Measurements from ENCODE around the gene KIF22.
"Not testable (repeated sequence)": the region's sequence is repeated elsewhere in the genome, so short reads cannot be mapped to it uniquely, and the experiment has no call there.

Gene KIF22

GRCh38 chr16:29790183-29790948 lies at the start of gene KIF22:
TSS of gene KIF22 (plus strand) at chr16:29790751. CDS start at chr16:29790760, 9 bp downstream.
- DNase-seq (ENCODE audit: low read depth in 1 of 2, low spot score in 1 of 2), result peak; percentile 99 to 100

DNA sequence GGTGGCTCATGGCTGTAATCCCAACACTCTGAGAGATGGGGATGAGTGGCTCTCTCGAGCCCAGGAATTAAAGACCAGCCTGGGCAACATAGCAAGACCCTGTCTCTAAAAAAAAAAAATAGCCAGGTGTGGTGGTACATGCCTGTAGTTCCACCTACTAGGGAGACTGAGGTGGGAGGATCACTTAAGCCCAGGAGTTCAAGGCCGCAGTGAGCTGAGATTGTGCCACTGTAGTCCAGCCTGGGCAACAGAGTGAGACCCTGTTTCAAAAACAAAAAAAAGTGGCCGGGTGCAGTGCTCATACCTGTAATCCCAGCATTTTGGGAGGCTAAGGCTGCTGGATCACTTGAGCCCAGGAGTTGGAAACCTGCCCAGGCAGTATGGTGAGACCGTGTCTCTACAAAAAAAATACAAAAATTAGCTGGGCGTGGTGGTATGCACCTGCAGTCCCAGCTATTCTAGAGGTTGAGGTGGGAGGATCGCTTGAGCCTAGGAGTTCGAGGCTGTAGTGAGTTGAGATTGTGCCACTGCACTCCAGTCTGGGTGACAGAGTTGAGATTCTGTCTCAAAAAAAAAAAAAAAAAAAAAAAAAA lies 47.8 kb upstream of the KIF22 start:
- no peak for DNase-seq (ENCODE audit: low read depth in 1 of 2, low spot score in 1 of 2)

GRCh38 chr16:29743475-29743826 lies 47.1 kb upstream of the KIF22 start:
- DNase-seq (ENCODE audit: low read depth in 1 of 2, low spot score in 1 of 2), result no peak

GRCh38 chr16:29743827-29744531 lies 46.6 kb upstream of the KIF22 start:
- peak in 1 of 2 donors; percentile 5 for DNase-seq (ENCODE audit: low read depth in 1 of 2, low spot score in 1 of 2)

DNA sequence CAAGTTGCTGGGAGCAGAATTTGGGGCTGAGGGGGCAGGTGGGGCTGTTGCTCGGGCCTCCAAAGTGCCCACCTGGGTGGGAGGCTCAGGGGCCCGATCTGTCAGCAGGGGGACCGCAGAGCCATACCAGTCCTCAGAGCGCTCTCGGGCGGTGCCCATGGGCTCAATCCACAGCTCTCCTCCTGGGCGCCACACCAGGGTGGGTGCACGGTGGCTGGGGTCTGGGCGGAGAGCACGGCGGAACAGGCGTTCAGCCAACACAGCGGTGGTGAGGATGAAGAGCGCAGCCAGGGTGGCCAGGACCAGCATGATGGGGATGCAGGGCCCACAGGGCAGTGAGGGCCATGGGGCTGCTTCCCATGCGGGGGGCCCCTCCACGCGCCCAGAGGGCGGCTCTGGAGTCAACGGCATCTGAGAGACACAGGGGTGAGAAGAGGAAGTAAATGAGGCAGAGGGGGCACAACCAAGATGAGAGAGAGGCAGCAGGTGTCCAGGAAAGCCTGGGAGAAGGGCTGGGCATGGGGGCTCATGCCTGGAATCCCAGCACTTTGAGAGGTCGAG lies 45.9 kb upstream of the KIF22 start:
- no peak for DNase-seq (ENCODE audit: low read depth in 1 of 2, low spot score in 1 of 2)

DNA sequence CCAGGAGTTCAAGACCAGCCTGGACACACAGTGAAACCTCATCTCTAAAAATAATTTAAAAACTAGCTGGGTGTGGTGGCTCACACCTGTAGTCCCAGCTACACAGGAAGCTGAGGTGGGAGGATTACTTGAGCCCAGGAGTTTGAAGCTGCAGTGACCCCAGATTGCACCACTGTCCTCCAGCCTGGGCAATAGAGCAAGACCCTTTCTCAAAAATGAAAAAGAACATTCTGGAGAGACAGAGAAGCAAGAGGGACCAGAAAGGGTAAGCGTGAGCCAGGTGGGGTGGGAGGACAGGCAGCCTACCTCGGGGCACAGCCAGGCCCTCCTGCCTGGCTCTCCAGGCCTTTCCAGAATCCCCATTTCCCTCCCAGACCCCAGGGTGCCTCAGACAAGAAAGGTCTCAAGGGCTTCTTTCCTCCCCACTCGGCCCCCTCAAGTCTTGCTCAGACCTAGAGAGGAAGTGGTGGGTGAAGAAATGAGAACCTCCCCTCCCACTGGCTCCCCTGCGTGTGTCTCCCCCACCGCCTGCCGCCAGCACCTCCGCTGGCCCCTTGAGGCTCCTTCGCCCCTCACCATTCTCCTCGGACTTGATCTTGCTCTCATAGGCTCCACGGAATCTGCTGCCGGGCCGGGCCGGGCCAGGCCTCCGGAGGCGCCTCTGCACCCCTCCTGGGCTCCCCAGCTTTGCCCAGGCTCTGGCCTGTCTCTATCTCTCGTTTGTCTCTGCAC lies 45.3 kb upstream of the KIF22 start:
- peak in 1 of 2 donors; percentile 31 for DNase-seq (ENCODE audit: low read depth in 1 of 2, low spot score in 1 of 2)

GRCh38 chr16:29745853-29746345 lies 44.7 kb upstream of the KIF22 start, which contains the start of gene C16orf54:
TSS of gene C16orf54 (minus strand) at chr16:29745990. CDS start at chr16:29744951, 1,039 bp downstream.
- peak; percentile 79 to 87 for DNase-seq (ENCODE audit: low read depth in 1 of 2, low spot score in 1 of 2)

- DNase-seq (ENCODE audit: low read depth in 1 of 2, low spot score in 1 of 2), result not testable (repeated sequence)
Measured at GRCh38 chr16:29746518-29746917, 44.0 kb upstream of the KIF22 start.

DNA sequence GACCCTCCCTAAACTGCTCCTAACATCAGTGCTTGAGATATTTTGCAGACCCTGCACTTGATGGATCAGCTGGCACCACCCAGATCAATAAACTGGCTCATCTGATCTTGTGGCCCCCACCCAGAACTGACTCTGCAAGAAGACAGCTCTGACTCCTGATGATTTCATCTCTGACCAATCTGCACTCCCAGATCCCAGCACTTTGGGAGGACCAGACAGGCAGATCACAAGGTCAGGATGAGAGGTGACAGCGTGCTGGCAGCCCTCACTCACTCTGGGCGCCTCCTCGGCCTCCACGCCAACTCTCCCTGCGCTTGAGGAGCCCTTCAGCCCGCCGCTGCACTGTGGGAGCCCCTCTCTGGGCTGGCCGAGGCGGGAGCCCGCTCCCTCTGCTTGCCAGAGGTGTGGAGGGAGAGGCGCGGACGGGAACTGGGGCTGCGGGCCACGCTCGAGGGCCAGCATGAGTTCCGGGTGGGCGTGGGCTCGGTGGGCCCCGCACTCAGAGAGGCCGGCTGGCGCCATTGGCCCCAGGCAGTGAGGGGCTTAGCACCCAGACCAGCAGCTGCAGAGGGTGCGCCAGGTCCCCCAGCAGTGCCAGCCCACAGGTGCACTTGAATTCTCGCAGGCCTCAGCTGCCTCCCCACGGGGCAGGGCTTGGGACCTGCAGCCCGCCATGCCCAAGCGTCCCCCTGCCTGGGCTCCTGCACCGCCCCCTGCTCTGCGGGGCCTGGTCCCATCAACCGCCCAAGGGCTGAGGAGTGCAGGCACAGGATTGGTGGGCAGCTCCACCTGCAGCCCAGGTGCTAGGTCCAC lies 42.4 kb upstream of the KIF22 start:
- DNase-seq (ENCODE audit: low read depth in 1 of 2, low spot score in 1 of 2), result no peak

GRCh38 chr16:29748760-29749149 lies 41.8 kb upstream of the KIF22 start:
- not testable (repeated sequence) for DNase-seq (ENCODE audit: low read depth in 1 of 2, low spot score in 1 of 2)

- no peak for DNase-seq (ENCODE audit: low read depth in 1 of 2, low spot score in 1 of 2)
Measured at GRCh38 chr16:29753516-29753915, 37.0 kb upstream of the KIF22 start.

GRCh38 chr16:29756654-29757053 lies 33.9 kb upstream of the KIF22 start:
- DNase-seq (ENCODE audit: low read depth in 1 of 2, low spot score in 1 of 2), result no peak

- not testable (repeated sequence) for DNase-seq (ENCODE audit: low read depth in 1 of 2, low spot score in 1 of 2)
Measured at GRCh38 chr16:29757086-29757485, 33.5 kb upstream of the KIF22 start.

DNA sequence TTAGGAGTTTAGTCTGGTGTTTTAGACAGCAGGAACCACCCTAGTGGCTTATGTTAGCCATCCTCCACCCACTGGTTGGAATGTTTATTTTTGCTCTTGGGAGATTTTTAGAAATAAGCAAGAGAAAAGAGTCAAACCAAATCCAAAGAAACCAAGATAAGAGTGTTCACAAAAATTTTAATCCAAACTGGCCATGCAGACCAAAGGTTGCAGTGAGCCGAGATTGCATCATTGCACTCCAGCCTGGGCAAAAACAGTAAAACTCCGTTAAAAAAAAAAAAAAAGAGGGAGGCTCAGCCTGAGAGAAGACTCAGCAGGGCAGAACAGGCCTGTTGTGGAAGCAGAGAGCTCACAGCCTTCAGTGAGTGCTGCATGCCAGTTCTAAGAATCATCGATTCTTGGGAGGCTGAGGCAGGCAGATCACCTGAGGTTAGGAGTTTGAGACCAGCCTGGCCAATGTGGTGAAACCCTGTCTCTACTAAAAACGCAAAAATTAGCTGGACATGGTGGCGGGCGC lies 32.5 kb upstream of the KIF22 start:
- DNase-seq (ENCODE audit: low read depth in 1 of 2, low spot score in 1 of 2), result no peak

GRCh38 chr16:29760567-29761279 lies 29.8 kb upstream of the KIF22 start:
- no peak for DNase-seq (ENCODE audit: low read depth in 1 of 2, low spot score in 1 of 2)

DNA sequence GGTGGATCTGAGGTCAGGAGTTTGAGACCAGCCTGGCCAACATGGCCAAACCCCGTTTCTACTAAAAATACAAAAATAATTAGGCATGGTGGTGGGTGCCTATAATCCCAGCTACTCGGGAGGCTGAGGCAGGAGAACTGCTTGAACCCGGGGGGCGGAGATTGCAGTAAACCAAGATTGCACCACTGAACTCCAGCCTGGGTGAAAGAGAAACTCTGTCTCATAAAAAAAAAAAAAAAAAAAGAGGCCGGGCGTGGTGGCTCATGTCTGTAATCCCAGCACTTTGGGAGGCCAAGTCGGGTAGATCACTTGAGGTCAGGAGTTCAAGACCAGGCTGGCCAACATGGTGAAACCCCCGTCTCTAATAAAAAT lies 29.3 kb upstream of the KIF22 start:
- not testable (repeated sequence) for DNase-seq (ENCODE audit: low read depth in 1 of 2, low spot score in 1 of 2)

- no peak for DNase-seq (ENCODE audit: low read depth in 1 of 2, low spot score in 1 of 2)
Measured at GRCh38 chr16:29761882-29762281, 28.7 kb upstream of the KIF22 start.

GRCh38 chr16:29763326-29763725 lies 27.2 kb upstream of the KIF22 start:
- no peak for DNase-seq (ENCODE audit: low read depth in 1 of 2, low spot score in 1 of 2)

Data from activated T-helper 1 cell treated with anti-CD3 and anti-CD28 coated beads, Interleukin-2, amount 50 U/mL, for 16 hours (primary cell).